Measurements from ENCODE around the gene PLA2G4E.

DNA sequence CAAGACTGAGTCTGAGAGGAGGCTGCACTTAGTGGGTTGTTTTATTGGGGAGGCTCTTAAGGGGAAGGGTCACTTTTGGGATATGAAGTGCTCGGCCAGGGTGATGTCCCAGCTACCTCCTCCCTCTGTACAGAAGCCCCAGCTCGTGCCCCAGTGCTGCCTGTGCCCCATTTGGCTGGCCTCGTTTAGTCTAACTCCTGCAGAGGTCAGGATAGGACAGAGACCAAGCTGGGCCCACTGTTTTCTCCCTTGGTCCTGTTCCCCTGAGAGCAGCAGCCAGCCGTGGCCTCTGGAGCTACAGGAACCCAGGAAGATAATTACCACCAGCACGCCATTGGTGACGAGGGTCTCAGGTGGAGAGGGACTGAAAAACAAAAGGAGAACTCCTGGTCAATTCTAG lies 18.5 kb downstream of the PLA2G4E start:
- no peak for TF ChIP-seq SP1 (IDR thresholded peaks at IDR 0.05)
- TF ChIP-seq ARNT (IDR thresholded peaks at IDR 0.05): no peak
- no peak for TF ChIP-seq ELF4 (IDR thresholded peaks at IDR 0.05)
- no peak for TF ChIP-seq ZNF384 (IDR thresholded peaks at IDR 0.05)
- TF ChIP-seq CTBP1 (IDR thresholded peaks at IDR 0.05; ENCODE audit: borderline replicate concordance): no peak
- TF ChIP-seq SUZ12 (IDR thresholded peaks at IDR 0.05): no peak
- TF ChIP-seq FOXA1 (IDR thresholded peaks at IDR 0.05): no peak
- TF ChIP-seq HDGF (IDR thresholded peaks at IDR 0.05; ENCODE audit: borderline replicate concordance): no peak
- no peak for TF ChIP-seq TARDBP (IDR thresholded peaks at IDR 0.05)
- no peak for TF ChIP-seq L3MBTL2 (conservative IDR thresholded peaks at IDR 0.05)
